Pancreas (tissue), 10 donors: Measurements from ENCODE around the gene TEKTIP1. TPM values are rescaled to one million over a fixed set of nuclear protein-coding genes. Genes with fewer than 3 reads are reported as not detected.

Source experiments
- ATAC-seq, 4 donors: fragments of 200-7000 bp; cut with Tn5 transposase; one replicate each; pipeline versions ENCODE4 v1.8.0 to v1.9.1; 2020; ENCODE audit warnings: mild to moderate bottlenecking in 4 of 4, moderate library complexity in 4 of 4
- DNase-seq, 6 donors: peaks; one replicate each; pipeline ENCODE4 v3.0.0-alpha.2; 2020
- FAIRE-seq: peaks from 2 replicates; lab custom pipeline; 2012; peaks lifted over from hg19 to GRCh38; lab: Jason Lieb, UNC
- H3K27ac ChIP-seq, 4 donors: fragments of 200-600 bp; sonication (generic); 1 replicate in 3 of 4; 2 replicates in 1 of 4; pipeline versions ENCODE4 v1.5.0 to v1.8.0; 2020
- H3K27me3 ChIP-seq, 4 donors: fragments of 200-600 bp; one replicate each; pipeline ENCODE4 v1.8.0; 2021
- H3K36me3 ChIP-seq, 3 donors: fragments of 200-600 bp; sonication (generic) in 1 of 3; one replicate each; pipeline versions ENCODE4 v1.5.0 to v1.8.0; 2020 to 2021
- H3K4me1 ChIP-seq, 3 donors: fragments of 200-600 bp; one replicate each; pipeline ENCODE4 v1.8.0; 2021
- H3K4me3 ChIP-seq, 4 donors: fragments of 200-600 bp; sonication (generic) in 2 of 4; one replicate each; pipeline versions ENCODE4 v1.5.0 to v1.8.0; 2020 to 2021
- H3K9me3 ChIP-seq, 4 donors: fragments of 200-600 bp; one replicate each; pipeline ENCODE4 v1.8.0; 2021
- WGBS, 2 donors: extraction: QIAGEN DNeasy Blood & Tissue Kit; methylation state at CpG; one replicate each; pipeline ENCODE4 v1.1.7; 2013; 5-methylcytosine and 5-hydroxymethylcytosine counted together
- intact Hi-C, 3 donors: fragments of 100-400 bp; cut with DNase I; formaldehyde crosslinking; loops; one replicate each; pipeline versions ENCODE4 v1.11.1 to v1.14.2; 2022
- polyA plus RNA-seq, 2 donors: library from polyadenylated mRNA; stranded (reverse); fragments of 200-250 nt; gene quantifications; one replicate each; pipeline ENCODE4 v1.2.3, GENCODE V29; 2013
- total RNA-seq, 6 donors: library from RNA; stranded (reverse); fragmentation: NEBNext Ultra II Directional in 4 of 6; extraction: Animal tissue kit (Norgen Biotek cat#: 25700) in 4 of 6; gene quantifications; one replicate each; pipeline versions ENCODE4 v1.2.1 to v1.2.4, GENCODE V29; 2021 to 2023
- TF ChIP-seq, protein P1 (sequence below), 4 donors: fragments of 200-600 bp; sonication (generic) in 3 of 4; IDR thresholded peaks; one replicate each; pipeline versions ENCODE4 v1.5.0 to v1.8.0; 2021; ENCODE audit warnings: antibody characterized with exemption in 4 of 4
- donor health status: healthy with polysubstance abuse.
- donor health status: DM: no; HTN: no; CAD: no; lungs with moderate emphysema.
- donor health status: DM: no; HTN: no; CAD: no.
- donor health status: control.
- donor health status: control.
- donor health status: Bipolar disorder and iron deficiency.
- donor health status: DM: yes; HTN: yes; CAD: no.
- donor health status: DM: no; HTN: no; CAD: no.
- donor health status: DM: no; HTN: no; CAD: no.
- donor health status: DM: yes; HTN: yes; CAD: no.

The TEKTIP1 gene
- total and polyA plus RNA-seq, 8 donors, result 0.73 to 5.6 (median 2.3) TPM

- no peak for FAIRE-seq
- 80 to 81% methylated on average over 15 of the region's 15 CpGs for WGBS, 2 donors
Measured at GRCh38 chr19:3515891-3516422, 23.0 kb upstream of the TEKTIP1 start.

DNA sequence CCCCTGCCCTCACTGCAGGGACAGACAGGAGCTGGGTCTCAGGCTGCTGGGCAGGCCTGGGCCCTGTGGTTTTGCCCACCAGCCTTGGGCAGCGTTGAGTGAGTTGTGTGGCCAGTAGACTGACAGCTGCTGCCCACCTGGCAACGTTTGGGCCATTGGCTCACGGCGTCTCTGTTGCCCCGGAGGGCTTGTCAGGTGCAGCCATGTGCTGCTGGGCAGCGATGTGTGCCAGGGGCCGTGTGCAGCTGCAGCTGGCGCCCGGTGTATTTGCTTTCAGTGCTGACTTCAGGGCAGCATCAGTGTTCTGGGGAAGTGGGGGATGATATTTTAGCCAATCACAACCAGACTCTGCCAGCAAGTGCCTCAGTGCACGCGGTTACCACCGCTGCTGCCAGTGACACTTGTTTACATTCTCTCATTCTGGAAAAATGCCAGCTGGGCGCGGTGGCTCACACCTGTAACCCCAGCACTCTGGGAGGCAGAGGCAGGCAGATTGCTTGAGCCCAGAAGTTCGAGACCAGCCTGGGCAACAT is 22.2 kb upstream of the TEKTIP1 start:
- no peaks in the 10 kb centered on the region for H3K27me3 ChIP-seq
- 24 to 33% methylated on average over 15 of the region's 15 CpGs for WGBS, 2 donors
- no peaks in the 10 kb centered on the region for H3K9me3 ChIP-seq
- TF ChIP-seq, protein P1, sequence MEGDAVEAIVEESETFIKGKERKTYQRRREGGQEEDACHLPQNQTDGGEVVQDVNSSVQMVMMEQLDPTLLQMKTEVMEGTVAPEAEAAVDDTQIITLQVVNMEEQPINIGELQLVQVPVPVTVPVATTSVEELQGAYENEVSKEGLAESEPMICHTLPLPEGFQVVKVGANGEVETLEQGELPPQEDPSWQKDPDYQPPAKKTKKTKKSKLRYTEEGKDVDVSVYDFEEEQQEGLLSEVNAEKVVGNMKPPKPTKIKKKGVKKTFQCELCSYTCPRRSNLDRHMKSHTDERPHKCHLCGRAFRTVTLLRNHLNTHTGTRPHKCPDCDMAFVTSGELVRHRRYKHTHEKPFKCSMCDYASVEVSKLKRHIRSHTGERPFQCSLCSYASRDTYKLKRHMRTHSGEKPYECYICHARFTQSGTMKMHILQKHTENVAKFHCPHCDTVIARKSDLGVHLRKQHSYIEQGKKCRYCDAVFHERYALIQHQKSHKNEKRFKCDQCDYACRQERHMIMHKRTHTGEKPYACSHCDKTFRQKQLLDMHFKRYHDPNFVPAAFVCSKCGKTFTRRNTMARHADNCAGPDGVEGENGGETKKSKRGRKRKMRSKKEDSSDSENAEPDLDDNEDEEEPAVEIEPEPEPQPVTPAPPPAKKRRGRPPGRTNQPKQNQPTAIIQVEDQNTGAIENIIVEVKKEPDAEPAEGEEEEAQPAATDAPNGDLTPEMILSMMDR (IDR thresholded peaks at IDR 0.05), result no peak
- H3K4me3 ChIP-seq, result no peak overlapping the region
- H3K4me1 ChIP-seq, result peaks cover 0 to 19% (median 16%) of the 10 kb centered on the region in 3 donors
- ATAC-seq (peak; percentile 47 to 76 (median 62)), DNase-seq (peak in 5 of 6 donors; percentile 44 to 82 (median 59)), FAIRE-seq (no peak)
- no peaks in the 10 kb centered on the region for H3K36me3 ChIP-seq
- intact Hi-C loops, result no loop called here
- no peak overlapping the region for H3K27ac ChIP-seq

More at GRCh38 chr19:3515891-3516422, 23.0 kb upstream of the TEKTIP1 start:
- ATAC-seq, result no peak
- no peak for DNase-seq
- H3K27me3 ChIP-seq, result no peaks in the 10 kb centered on the region
- no peak overlapping the region for H3K27ac ChIP-seq
- intact Hi-C loops, result no loop called here
- no peaks in the 10 kb centered on the region for H3K9me3 ChIP-seq
- H3K4me1 ChIP-seq, result peaks cover 0 to 19% (median 16%) of the 10 kb centered on the region in 3 donors
- no peak overlapping the region for H3K4me3 ChIP-seq
- TF ChIP-seq, protein P1 (IDR thresholded peaks at IDR 0.05), result no peak
- H3K36me3 ChIP-seq, result no peaks in the 10 kb centered on the region

DNA sequence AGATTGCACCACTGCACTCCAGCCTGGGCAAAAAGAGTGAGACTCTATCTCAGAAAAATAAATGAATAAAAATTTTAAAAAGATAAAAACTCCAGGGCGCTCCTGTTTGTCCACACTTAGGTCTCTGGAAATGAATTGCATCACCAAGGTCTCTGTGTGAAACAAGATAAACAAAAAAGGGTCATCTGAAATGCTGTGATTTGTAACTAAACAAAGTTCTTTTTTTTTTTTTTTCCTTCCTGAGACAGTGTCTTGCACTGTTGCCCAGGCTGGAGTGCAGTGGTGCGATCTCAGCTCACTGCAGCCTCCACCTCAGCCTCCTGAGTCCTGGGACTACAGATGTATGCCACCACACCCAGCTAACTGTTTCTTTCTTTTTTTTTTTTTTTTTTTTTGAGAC is 21.3 kb upstream of the TEKTIP1 start:
- H3K4me3 ChIP-seq, result no peak overlapping the region
- no peaks in the 10 kb centered on the region for H3K9me3 ChIP-seq
- H3K36me3 ChIP-seq, result no peaks in the 10 kb centered on the region
- TF ChIP-seq, protein P1 (IDR thresholded peaks at IDR 0.05), result no peak
- H3K27me3 ChIP-seq, result no peaks in the 10 kb centered on the region
- 74 to 80% methylated on average over 2 of the region's 2 CpGs for WGBS, 2 donors
- no peak overlapping the region for H3K27ac ChIP-seq
- FAIRE-seq (no peak), DNase-seq (no peak), ATAC-seq (no peak)
- intact Hi-C loops, result no loop called here
- H3K4me1 ChIP-seq, result peaks cover 0 to 19% (median 16%) of the 10 kb centered on the region in 3 donors

DNA sequence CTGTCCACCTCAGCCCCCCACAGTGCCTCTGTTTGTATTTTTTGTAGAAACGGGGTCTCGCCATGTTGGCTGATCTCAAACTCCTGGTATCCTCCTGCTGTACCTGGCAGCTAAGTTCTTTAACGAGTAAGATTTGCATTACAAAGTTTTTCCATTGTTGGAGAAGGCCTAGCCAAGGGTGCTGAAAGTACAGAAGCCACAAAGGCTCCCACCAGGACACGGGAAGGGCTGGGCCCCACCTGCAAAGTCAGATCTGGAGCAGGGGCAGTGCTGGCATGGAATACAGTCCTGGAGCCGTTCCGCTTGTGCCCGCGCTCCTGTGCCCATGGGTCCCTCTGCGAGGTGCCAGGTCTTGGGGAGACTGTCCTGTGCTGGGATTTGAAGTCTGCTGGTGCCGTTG is 20.7 kb upstream of the TEKTIP1 start:
- no peak for FAIRE-seq

More for the DNA sequence above, 20.7 kb upstream of the TEKTIP1 start:
- ATAC-seq (no peak), DNase-seq (no peak)
- 51 to 64% methylated on average over 10 of the region's 10 CpGs for WGBS, 2 donors
- Histone ChIP-seq H3K9me3 (no peaks in the 10 kb centered on the region), H3K4me3 (no peak overlapping the region), H3K27me3 (no peaks in the 10 kb centered on the region), H3K36me3 (peaks cover 0 to 1% (median 0%) of the 10 kb centered on the region in 3 donors), H3K27ac (no peak overlapping the region), H3K4me1 (peaks cover 0 to 16% (median 10%) of the 10 kb centered on the region in 3 donors)
- TF ChIP-seq, protein P1 (IDR thresholded peaks at IDR 0.05), result no peak
- intact Hi-C loops, result no loop called here
